ENCODE data around the gene PPP1R1B. TPM values are rescaled to one million over a fixed set of nuclear protein-coding genes. Genes with fewer than 3 reads are reported as not detected.
"Not testable (repeated sequence)": the region's sequence is repeated elsewhere in the genome, so short reads cannot be mapped to it uniquely, and the experiment has no call there.

PPP1R1B gene
- total RNA-seq: not detected in 2 replicates

DNA sequence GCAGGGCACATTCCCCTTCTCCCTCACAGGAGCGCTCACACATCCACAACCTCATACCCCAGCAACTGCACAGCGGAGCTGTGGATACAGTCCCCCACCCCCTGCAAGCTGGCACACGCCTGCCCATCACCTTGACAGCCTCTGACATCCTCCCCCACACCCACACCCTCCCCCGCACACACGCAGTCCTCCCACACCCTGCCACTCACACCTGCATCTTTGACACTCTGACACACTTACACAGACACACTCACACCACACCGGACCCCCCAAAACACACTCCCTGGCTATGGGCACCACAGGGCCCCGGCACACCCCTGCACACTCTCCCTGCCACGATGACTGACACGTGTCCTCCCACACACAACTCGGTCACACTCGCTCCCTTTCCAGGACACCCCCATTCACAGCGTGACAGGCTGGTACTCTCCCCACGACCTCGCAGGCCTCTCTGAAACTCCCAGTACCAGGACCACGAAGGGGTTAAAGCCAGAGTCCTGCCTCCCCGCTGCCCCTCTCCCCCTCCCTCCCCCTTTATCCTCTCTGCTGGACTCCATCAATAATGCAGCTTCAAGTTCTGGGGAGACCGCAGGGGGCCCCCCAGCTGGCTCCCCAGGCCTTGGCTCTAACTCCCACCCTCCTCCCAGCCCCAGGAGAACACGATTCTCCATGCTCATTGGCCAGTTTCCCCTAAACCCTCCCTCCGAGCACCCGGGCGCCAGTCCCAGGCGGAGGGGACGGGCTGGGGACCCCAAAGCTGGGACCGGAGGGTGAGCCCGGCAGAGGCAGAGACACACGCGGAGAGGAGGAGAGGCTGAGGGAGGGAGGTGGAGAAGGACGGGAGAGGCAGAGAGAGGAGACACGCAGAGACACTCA, at the start of gene PPP1R1B:
Gene PPP1R1B, plus strand, starts transcription at position 782 of the 876 bp plus-strand sequence. CDS start 441 bp downstream, outside the sequence.
- intact Hi-C loops (cut with micrococcal nuclease): no loop called here

DNA sequence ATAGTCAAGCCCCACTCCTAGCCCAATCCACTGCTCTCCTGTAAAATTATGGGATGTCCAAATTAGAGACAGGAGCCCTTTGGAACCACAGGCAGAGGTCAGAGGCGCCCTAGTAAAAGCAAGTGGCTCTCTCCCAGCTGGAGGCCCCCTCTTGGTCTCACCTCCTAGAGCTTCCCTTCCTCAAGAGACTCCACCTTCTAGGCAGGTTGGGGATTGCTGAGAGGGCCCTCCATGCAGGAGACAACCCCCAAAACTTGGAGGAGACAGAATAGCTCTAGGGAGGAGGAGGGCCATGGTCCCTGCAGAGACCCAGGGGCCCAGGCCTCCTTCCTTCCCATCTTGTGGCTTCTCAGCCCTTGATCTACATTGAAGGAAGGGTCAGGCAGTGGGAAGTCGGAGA, 48.5 kb upstream of the PPP1R1B start:
- intact Hi-C loops (cut with micrococcal nuclease): no loop called here

DNA sequence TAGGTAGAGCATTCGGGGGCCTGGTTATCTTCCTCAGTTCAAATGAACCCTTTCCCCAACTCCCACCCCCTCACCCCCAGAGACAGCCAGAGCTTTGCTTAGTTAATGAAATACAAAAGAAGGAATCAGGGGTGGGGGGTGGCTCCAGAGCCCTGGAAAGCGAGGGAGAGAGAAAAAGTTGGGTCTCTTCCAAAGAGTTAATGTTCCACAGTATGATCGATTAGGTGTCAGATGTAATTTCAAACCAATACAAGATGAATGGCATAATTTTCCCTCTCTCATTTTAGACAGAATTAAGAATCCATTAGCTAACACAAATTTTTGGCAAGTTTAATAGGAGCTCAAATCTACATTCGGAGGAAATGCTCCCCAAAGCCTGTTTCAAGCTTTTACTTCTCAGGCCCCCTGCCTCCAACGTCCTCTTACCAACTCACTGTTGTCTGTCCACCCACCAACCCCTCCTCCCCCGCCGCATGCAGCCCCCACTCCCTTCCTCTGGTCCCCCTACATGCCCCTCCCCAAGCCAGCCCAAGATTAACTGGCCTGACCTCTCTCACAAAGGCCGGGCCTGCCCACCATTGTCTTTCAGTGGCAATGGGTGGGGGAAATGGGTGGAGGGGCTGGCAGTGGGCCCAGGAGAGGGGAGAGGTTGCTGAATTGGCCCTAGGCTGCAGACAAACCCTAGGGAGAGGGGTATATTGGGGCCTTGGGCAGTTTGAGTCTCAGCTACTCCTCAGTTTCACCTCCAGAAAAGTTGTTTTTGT, 47.3 kb upstream of the PPP1R1B start:
- intact Hi-C loops (cut with micrococcal nuclease): no loop called here

DNA sequence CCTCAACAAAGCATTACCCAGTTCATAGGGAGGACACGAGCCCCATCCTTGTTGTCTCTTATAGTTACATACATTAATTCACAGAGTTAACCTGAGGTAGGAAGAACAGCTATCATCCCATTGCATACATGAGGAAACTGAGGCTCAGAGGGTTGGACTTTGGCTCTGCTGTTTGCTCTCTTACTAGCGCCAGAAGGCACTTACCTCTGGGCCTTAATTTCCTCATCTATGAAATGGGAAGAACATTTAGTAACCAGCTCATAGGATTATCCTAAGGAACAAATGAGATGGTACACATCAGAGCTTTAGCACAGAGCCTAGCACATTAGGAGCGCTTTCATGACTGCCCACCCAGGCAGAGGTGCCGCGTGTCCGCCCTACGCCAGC, 46.7 kb upstream of the PPP1R1B start:
- intact Hi-C loops (cut with micrococcal nuclease): no loop called here

DNA sequence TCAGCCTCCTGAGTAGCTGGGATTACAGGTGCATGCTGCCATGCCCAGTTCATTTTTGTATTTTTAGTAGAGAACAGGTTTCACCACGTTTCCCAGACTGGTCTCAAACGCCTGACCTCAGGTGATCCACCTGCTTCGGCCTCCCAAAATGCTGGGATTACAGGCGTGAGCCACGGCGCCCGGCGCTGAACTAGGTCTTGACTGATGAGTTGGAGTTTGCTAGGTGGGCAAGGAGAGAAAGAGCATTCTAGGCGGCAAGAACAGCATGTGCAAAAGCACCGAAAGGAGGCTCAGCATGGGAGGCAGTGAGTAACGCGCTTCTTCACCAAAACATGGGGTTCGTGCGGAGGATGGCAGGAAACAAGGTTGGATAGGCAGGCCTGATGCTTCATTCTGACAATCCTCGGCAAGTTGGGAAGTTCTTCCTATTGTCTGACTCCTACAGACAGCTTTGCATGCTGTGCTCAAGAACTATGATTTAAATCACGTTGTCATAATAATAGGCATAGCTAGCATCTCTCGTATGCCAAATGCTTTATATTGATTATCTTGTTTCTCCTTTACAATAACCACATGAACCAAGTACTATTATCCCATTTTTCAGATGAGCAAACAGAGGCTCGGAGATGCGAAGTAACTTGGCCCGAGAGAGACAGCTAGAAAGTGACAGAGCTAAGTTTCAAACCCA, 45.5 kb upstream of the PPP1R1B start:
- intact Hi-C loops (cut with micrococcal nuclease): no loop called here

DNA sequence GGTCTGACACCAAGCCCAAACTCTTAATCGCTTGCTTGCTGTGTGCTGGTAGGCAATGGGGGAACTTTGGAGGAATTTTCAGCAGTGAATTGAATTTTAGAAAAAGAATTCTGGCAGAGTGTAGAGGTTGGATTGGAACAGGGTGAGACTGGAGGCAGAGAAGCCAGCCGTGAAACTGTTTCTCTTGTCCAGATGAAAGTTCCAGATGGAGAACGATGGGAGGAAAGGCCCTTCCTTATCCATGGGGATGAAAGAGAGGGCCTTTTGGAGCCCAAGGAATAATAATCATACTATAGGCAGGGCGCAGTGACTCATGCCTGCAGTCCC, 45.0 kb upstream of the PPP1R1B start:
- intact Hi-C loops (cut with micrococcal nuclease): no loop called here

DNA sequence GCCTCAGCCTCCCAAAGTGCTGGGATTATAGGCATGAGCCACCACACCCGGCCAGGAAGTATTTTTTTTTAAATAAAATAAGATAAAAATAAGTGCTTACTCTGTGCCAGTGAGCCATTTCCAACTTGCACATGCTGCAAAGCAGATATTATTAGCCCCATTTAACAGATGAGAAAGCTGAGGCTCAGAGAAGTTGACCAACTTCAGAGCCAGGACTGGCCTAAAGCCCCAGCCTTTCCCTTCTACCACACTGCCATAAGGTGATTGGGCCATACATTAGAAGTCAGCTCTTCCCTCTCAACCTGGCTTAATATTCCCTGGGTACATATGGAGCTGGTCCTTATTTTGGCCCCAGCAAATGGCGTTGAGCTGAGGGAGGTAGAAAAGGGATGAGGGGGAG, 44.1 kb upstream of the PPP1R1B start:
- intact Hi-C loops (cut with micrococcal nuclease): no loop called here

DNA sequence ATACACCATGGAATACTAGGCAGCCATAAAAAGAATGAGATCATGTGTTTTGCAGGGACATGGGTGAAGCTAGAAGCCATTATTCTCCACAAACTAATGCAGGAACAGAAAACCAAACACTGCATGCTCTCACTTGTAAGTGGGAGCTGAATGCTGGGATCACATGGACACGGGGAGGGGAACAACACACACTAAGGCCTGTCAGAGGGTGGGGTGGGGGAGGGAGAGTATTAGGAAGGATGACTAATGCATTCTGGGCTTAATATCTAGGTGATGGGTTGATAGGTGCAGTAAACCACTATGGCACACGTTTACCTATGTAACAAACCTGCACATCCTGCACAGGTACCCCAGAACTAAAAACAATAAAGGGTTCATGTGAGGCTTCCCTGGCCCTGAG, 36.6 kb upstream of the PPP1R1B start:
- intact Hi-C loops (cut with micrococcal nuclease): not testable (repeated sequence)

DNA sequence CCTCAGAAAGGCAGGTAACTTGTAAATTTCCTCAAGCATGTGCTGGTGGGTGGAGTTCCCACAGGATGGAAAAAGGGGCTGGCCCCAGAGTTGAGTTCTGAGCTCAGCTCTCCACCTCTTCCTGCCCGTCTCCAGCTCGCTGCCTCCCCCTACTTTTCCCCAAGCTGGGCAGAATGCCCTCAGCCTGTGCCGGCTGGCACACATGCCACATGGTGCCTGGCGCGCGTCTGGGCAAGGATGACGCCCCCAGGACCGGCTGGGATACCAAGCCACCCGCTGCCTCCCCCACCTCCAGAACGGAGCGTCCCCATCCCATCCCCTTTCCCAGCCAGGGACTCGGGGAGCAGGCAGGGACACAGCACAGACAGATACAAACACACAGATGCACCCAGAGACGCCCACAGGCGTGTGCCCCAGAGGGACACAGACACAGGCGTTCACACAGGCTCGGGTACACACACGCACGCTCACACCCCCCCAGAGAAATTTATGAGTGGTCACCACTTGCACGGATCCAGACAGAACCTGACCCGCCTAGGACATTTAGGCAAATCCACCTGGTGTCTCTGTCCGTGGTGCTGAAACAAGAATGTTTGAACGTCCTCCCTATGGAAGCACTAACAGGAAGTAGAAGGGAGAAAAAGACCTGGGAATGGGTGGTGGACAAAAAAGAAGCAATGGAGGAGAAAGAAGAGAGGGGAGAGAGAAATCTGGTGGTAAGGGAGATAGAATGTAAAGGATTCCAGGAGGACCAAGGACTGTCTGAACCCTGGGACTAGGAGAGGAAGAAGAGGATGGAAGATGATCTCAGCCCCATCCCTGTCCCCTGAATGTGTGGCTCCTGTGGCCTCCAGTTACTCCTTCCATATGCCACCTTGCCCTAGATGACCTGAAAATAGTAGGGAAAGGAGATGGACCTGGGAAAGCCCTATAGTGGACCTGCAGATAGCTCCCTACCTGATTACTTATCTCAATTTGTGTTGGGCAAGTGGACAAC, 34.5 kb upstream of the PPP1R1B start:
- intact Hi-C loops (cut with micrococcal nuclease): no loop called here

DNA sequence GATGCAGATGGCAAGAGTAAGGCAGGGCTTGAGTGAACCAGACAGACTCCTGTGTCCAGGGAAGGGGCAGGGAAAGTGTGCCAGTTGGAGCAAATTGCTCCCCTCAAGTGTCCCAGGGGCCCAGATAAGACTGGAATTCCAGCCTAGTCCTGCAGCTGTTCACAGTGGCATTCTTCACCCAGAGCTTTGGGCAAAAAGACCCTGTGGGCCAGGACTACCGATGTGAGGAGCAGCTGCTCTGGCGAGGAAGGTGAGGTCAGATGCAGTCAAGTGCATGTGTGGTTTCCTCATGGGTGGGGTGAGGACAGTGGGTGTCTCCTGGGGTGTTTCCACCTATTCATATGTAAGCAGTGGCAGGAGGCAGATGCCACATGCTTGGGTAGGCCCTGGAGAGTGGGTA, 33.4 kb upstream of the PPP1R1B start:
- intact Hi-C loops (cut with micrococcal nuclease): no loop called here

DNA sequence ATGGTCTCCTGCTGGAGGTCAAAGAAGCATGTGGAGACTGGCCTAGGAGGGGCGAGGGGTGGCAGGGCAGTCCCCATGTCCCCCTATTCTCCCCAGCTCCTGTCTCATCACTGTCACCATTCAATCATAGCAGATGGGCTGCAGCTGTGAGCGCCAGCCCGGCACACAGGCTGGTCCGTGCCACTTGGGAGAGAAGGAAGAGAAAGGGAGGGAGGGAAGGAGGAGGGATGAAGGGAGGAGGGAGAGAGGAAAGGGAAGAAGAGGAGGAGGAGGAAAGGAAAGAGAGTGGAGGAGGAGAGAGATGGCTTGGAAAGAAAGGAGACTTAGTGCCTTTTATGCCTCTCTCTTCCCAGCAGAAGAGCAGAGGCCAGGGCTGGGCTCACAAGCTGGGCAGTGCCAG, 31.5 kb upstream of the PPP1R1B start:
- intact Hi-C loops (cut with micrococcal nuclease): no loop called here

DNA sequence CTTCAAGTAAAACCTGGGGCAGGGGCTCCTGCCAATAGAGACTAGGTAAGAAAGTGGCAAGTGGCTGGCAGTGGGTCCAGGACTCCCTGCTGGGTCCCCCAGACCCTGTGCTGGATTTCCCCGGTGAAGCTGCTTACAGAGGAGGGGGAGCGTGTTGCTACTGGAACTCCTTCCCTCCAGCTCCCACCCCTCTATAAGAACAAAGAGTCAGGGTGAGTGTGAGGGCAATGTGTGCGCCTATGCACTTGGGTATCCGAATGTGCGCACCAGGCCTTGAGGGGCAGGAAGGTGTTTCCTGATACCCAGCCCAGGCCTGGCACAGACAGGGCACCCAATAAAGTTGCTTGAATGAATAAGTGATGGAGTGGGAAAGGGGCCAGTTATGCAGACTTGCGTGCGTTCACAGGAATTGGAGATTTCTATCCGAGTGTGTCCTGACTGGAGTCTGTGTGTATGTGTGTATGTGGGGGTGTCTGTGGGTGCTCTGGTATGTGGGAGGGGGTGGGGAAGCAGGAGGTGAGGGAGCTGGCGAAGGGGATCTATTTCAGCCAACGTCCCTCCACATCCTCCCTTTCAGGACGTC, 30.7 kb upstream of the PPP1R1B start:
- intact Hi-C loops (cut with micrococcal nuclease): no loop called here

DNA sequence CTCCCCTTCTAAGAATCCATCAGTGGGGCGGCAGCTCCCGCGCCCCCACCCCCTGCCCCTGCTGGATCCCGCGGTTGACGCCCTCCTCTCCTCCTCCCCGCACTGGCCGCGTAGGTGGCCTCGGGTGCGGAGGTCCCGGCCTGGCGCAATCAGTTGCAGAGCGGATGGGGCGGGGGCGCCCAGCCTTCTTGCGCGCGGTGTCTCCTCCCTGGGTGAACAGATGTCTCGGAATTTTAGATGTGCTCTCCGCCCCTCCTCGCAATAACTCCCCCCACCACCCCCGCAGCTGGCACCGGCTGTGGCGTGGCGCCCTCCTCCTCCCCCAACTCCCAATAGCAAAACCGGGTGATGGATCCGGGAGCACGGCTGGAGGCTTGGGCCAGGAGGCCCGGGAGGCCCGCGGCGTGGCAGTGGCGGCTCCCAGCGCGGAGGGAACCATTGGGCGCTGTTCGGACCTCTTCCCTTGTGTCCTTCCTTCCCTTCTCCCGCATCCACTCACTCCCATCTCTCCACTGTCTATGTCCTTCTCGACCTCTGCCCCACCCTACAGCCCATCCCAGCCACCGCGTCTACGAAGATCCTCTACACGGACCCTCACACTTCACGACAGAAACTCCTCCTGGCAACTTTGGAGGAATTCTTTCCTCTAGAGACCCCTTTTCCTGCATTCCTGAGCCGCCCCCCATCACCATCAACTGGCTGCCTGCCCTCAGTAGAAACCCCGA, 30.0 kb upstream of the PPP1R1B start:
- intact Hi-C loops (cut with micrococcal nuclease): no loop called here

DNA sequence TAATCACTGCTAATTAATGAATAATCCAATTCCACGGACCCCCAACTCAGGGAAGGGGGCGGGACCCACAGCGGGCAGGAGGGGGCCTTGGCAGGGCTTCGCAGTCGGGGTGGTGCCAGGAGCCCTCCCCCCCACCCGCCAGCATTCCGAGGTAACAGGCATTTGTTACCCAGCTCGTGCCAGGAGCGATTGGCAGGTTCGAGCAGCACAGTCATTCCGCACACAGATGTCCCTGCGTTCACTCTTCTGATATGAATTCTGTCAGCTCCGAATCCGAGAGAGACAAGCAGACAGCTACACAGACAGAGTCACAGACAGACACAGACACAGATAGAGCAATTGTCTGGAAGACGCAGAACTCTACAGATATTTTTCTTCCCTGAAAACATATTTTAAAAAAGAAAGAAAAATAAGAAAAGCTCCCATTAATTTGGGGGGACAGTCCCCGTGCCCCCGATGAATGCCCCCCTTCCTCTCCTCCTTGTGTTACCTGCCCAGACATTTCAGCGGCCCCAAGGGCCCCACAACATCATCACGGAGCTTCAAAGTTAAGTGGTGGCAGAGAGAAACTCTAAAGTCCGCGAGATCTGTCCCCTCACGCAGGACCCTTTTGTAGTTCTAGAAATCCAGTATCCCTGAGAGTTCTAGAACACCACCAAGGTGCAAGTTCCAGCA, 29.2 kb upstream of the PPP1R1B start:
- intact Hi-C loops (cut with micrococcal nuclease): no loop called here

DNA sequence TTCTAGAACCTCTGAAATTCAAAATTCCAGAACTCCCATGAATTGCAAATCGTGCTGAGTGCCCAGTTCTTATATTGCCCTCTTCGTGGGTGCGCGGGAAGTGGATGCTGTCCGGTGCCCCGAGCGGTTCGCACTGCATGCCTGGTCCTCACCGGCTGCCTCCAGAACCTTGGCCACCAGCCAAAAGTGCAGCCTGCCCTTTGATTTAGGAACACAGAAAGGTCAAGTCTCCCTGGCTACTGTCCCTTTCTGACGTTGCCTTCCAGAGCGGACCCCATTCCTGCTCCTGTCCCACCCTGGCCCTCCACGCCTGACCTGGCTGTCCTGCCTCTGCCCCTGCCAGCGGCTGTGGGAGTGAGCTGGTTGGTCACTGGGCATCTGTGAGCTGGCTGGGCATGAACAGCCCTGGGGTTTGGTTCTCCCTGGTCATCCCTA, 28.7 kb upstream of the PPP1R1B start:
- intact Hi-C loops (cut with micrococcal nuclease): no loop called here

DNA sequence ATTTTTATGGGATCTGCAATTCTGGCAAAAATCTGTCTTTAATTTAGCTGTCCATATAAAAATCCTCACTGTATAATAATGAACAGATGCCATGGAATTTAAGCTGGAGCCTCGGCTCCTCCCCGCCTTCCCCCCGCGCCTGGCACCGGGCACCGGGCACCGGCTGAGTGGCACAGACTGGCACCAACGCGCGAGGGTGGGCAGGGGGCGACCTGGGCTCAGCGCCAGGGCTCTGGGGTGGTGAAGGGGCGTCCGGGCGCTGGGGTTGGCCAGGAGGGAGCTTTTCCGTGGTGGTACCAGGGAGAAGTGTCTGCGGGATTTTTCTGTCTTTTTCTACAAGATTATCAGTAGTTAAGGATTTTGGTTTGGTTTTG, 28.1 kb upstream of the PPP1R1B start:
- intact Hi-C loops (cut with micrococcal nuclease): no loop called here

DNA sequence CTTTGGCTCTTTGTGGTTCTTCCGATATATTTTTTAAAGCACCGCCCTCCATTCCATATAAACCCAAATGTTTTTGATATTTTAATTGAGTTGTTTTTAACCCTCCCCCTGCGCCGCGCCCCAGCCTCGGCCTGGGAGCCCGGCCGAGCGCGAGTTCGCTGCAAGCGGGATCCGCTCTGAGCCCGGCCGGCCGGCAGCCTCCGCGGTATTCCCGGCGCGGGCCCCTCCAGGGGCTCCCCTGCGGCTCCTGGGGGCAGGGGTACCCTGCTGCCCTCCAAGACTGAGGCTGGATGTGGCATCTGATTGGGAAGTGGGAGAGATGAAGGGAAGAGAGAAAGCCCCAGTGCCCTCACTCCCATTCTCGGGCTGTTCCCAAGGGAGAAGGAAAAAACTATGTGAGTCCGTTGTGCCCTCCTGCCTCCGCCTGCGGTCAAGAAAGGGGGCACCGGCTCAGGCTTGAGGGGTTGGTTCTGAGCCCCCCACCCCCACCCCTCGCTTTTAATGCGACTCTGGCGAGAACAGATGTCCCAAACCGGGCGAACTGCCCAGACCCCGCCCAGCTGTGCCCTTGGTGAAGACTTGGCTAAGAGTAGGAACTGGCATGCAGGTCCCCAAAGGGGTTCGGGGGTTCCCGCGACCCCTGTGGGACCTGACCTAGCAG, 27.6 kb upstream of the PPP1R1B start:
- intact Hi-C loops (cut with micrococcal nuclease): no loop called here

DNA sequence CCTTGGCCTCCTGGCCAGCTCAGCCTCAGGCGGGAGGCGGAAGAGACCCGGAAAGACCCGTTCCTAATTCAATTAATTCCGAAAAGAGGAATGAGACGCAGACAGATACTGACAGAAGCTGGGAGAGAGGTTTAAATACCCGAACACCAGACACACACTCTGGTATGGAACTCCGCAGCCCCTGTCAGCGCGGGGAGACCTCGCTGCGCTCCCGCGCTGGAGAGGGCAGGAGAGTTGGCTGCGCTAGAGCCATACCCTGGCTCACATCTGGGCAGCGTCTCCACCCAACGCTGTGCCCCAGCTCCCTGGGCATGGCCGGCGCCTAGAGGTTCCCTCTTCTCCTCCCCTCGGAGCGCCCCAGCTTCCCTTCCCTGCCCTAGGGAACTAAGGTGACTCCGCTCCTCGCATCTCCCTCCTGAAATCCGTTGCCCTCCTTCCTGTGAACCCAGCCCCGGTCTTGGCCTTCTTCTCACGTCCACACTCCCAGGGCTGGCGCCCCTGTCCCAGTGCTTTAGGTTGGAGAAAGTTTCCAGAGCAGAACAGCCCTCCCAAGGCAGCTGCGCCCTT, 27.0 kb upstream of the PPP1R1B start:
- intact Hi-C loops (cut with micrococcal nuclease): no loop called here
